Stimulated activated CD4-positive, alpha-beta T cell treated with anti-CD3 and anti-CD28 coated beads, TNF-alpha, amount 100 ng/mL, for 1 hour (primary cell): ENCODE data around the gene ECT2L.

Source experiments
- DNase-seq, 3 donors: peaks; one replicate each; pipeline ENCODE4 v3.0.0-alpha.2; 2020; ENCODE audit warnings: low read depth in 3 of 3, low spot score in 1 of 3

The ECT2L gene

GRCh38 chr6:138805016-138805765 lies 9.3 kb downstream of the ECT2L start:
- DNase-seq: no peak

GRCh38 chr6:138806889-138807288 lies 11.0 kb downstream of the ECT2L start:
- no peak for DNase-seq

DNA sequence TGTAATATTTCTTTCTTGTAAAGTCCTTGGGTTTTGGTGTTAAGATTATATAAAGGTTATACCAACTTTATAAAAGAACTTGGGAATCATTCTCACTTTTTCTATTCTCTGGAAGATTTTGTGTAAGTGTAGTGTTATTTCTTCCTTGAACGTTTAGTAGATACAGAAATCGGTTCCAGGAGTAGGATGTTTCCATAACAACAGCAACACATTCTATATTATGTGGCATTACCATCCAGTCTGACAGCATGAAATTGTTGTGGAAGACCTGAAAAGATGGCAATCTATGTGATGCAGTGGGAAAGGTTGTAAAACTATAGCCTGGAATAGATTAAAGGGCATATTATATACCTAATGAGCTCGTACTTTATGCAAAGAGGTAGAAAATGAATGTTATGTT lies 13.8 kb downstream of the ECT2L start:
- no peak for DNase-seq

- no peak for DNase-seq
Measured at GRCh38 chr6:138811866-138812265, 16.0 kb downstream of the ECT2L start.

DNA sequence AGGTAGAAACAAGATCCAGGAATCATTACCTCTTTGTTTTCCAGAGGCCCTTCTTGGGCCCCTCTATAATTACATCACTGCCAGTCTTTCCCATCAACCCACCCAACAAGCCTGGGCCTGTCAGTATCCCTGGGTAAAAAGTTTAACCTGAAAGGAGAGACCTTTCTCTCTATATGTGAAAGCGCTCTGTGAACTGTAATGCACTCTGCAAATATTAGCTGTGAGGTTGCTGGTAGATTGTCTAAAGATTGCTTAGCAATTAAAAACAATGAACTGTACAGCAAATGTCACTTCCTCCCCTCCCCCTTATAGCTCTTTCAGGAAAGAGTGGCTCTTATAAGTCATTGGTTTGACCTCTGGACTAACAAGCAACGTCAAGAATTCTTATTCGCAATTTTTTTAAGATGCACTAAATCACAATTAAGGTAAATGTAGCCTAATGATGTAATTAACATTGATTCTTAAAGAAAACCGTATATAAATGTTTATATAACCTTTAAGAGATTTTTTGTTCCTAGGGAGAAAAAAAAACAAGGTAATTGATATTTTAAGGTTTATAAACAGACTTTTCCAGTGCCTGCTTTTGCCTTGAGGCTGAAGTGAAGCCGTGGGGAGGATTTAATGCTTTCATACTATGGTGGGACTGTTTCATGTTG lies 18.4 kb downstream of the ECT2L start:
- no peak for DNase-seq

DNA sequence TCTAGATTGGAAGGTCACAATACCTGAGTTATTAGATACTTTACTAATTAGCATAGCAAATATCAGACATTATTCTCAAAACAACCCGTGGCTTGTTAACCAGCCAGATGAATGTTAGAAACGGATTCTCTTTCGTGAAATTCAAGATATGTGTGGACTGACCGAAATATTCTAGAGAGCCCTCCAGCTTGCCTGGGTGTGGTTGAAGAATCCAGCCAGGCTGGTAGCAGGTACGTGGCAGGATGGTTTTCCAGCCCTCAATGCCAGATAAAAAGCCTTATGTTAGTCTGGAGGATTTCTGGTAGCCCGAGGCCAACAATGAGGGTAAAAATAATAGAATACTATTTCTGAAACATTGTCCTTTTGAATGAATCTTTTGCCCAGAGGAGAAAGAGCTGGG lies 19.3 kb downstream of the ECT2L start:
- DNase-seq: no peak

- no peak for DNase-seq
Measured at GRCh38 chr6:138815797-138816528, 20.1 kb downstream of the ECT2L start.

GRCh38 chr6:138817799-138818198 lies 21.9 kb downstream of the ECT2L start:
- DNase-seq: no peak

GRCh38 chr6:138818496-138819194 lies 22.8 kb downstream of the ECT2L start:
- no peak for DNase-seq

- no peak for DNase-seq
Measured at GRCh38 chr6:138821519-138821918, 25.6 kb downstream of the ECT2L start.

- DNase-seq: no peak
Measured at GRCh38 chr6:138824482-138825144, 28.7 kb downstream of the ECT2L start.

- no peak for DNase-seq
Measured at GRCh38 chr6:138830248-138830647, 34.4 kb downstream of the ECT2L start.

DNA sequence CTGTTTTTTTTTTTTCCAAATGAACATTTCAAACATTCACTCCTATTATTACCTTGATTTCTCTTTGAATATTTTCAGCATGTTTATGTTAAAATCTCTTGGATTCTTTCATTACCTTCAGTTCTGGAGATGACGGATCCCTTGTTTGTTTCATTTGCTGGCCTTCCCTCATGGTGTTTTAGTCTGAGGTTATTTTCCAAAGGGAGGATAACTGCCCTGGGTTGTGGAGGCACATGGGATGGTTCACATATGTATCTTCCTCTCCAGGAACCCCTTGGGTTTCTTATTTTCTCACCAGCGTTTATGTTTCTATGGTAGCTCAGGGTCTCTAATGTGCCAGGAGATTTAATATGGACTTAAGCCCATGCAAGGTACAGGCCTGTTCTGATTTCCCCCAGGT lies 36.3 kb downstream of the ECT2L start:
- DNase-seq: no peak

DNA sequence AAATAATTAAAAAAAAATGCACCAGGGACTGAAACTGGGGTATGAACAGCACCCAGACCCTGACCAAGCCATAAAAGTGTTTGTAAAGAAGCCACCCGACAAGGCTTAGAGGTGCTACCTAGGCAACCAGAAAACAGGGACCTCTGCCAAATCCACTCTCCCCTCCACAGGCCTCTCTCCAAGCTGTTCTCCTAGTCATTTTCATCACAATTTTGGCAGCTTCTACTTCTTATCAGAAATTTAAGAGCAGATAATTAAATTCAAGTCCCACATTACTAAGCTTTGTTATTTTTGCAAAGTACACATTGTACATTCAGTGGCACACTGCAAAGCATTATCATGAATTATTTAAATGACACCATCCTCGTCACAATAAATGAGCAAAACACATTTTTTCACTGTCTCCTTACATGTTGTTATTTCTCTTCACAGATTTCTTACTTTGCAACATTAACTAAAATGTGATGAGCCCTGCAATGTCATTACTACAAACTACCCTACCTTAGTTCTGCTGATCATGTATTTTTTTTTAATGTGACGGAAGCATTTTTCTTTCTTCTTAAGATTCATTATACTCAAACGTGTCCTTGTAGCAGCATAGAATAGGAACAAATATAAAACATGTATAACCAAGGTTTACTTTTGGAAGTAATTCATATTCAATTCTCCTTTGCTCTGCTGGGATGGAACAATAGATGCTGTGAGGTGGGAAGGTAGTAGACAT lies 38.1 kb downstream of the ECT2L start:
- no peak for DNase-seq

DNA sequence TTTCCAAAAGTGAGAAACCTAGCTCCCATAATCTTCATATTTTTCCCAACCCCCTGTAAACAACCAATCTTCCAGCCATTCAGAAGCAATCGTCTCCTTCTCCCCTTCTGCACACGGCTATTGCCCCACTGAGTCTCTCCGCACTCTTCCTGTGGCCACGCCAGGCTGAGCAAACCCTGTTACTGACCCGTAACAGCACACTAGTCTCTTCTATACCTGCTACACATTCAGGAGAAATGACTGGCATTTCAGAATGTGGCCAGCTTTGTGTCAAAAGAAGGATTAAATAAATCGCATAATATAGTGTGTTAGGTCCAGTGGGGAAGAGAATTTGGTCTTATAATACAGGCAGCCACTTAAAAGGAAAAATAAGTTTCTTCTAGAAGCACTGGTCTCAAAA lies 41.4 kb downstream of the ECT2L start:
- DNase-seq: no peak

- no peak for DNase-seq
Measured at GRCh38 chr6:138844192-138844591, 48.3 kb downstream of the ECT2L start.

DNA sequence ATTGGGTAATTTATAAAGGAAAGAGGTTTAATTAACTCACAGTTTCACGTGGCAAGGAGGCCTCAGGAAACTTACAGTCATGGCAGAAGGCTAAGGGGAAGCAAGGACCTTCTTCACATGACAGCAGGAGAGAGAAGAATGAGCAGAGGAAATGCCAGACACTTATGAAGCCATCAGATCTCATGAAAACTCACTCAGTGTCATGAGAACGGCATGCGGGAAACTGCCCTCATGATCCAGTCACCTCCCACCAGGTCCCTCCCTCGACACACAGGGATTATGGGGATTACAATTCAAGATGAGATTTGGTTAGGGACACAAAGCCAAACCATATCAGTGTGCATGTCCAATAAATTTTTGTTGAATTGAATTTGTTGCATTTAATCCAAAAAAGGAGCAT lies 52.0 kb downstream of the ECT2L start:
- DNase-seq: no peak

- no peak for DNase-seq
Measured at GRCh38 chr6:138848461-138848860, 52.6 kb downstream of the ECT2L start.

- DNase-seq: no peak
Measured at GRCh38 chr6:138849791-138850190, 53.9 kb downstream of the ECT2L start.

- DNase-seq: no peak
Measured at GRCh38 chr6:138856654-138857053, 60.8 kb downstream of the ECT2L start.
